Naive thymus-derived CD8-positive, alpha-beta T cell (primary cell): ENCODE results near the gene ZFP62. TPM values are rescaled to one million over a fixed set of nuclear protein-coding genes. Genes with fewer than 3 reads are reported as not detected.
A peak's percentile ranks its signal among the peaks of the same experiment; 100 is the strongest.
"Not testable (repeated sequence)": the region's sequence is repeated elsewhere in the genome, so short reads cannot be mapped to it uniquely, and the experiment has no call there.

Experiments used
- ATAC-seq, 2 donors: fragments of 150-1000 bp; cut with Tn5 transposase in 1 of 2; sonication (Bioruptor Pico), chemical (Tn5 transposase) in 1 of 2; 1 replicate in 1 of 2; 2 replicates in 1 of 2; pipeline ENCODE4 v1.10.0; 2021; ENCODE audit warnings: mild to moderate bottlenecking in 2 of 2, moderate library complexity in 2 of 2
- POLR2A ChIA-PET: fragments of 350-600 bp; sonication (Branson Sonifier 250); formaldehyde crosslinking; loops from one replicate; lab custom pipeline; 2021; ENCODE audit warnings: antibody characterized with exemption; lab: Charles Lee
- DNase-seq, 10 donors: peaks; one replicate each; pipeline versions ENCODE4 v3.0.0 to v3.0.0-alpha.2; 2020 to 2022
- H3K27ac Mint-ChIP-seq, 10 donors: one replicate each; pipeline ENCODE4 v1.8.0; 2020 to 2022; ENCODE audit warnings: mild to moderate bottlenecking in 10 of 10, mixed read lengths in 10 of 10, moderate library complexity in 4 of 10, inconsistent platforms in 1 of 10
- H3K27me3 Mint-ChIP-seq, 5 donors: one replicate each; pipeline ENCODE4 v1.8.0; 2021 to 2022; ENCODE audit warnings: mixed read lengths in 5 of 5
- H3K36me3 Mint-ChIP-seq, 3 donors: one replicate each; pipeline ENCODE4 v1.8.0; 2020 to 2022; ENCODE audit warnings: mixed read lengths in 3 of 3, mild to moderate bottlenecking in 2 of 3, inconsistent platforms in 1 of 3
- H3K4me1 Mint-ChIP-seq, 4 donors: one replicate each; pipeline ENCODE4 v1.8.0; 2021 to 2022; ENCODE audit warnings: mixed read lengths in 4 of 4
- H3K4me3 Mint-ChIP-seq, 10 donors: one replicate each; pipeline ENCODE4 v1.8.0; 2020 to 2022; ENCODE audit warnings: mild to moderate bottlenecking in 10 of 10, mixed read lengths in 10 of 10, moderate library complexity in 6 of 10, inconsistent platforms in 1 of 10
- H3K9me3 Mint-ChIP-seq, 9 donors: one replicate each; pipeline ENCODE4 v1.8.0; 2020 to 2022; ENCODE audit warnings: mixed read lengths in 9 of 9, mild to moderate bottlenecking in 3 of 9, inconsistent platforms in 1 of 9, moderate library complexity in 1 of 9
- polyA plus RNA-seq, 3 donors: library from polyadenylated mRNA; unstranded; fragments of 300-500 nt; fragmentation: Illumina TruSeq; gene quantifications; one replicate each; pipeline ENCODE4 v1.2.3, GENCODE V29; 2021
- total RNA-seq, 8 experiments: library from RNA in 2 of 8; stranded (reverse) in 2 of 8; gene quantifications; one replicate each; pipeline ENCODE4 v1.2.3 and lab custom pipeline; 2021 to 2026

ZFP62 gene
- total RNA-seq: 10 to 100 TPM; 66.5 to 74.4 TPM
- polyA plus RNA-seq: 10 to 100 TPM; 20.0 to 26.0 (median 25.7) TPM
- total RNA-seq (lab: John Stamatoyannopoulos, UW): 27.1 to 82.7 (median 46.1) reads per million in 6 experiments

- ATAC-seq (peak; percentile 80), DNase-seq (peak; percentile 75 to 91 (median 86))
- Mint-ChIP-seq H3K27ac (peak within 1 kb of the TSS; percentile 87 to 97 (median 96)), H3K27me3 (peaks cover 0 to 2% (median 0%) of the 10 kb centered on the region in 5 donors), H3K9me3 (no peaks in the 10 kb centered on the region), H3K4me3 (peak within 1 kb of the TSS; percentile 83 to 95 (median 91)), H3K36me3 (peaks cover under 1 to 28% (median 1%) of the 10 kb centered on the region in 3 donors), H3K4me1 (peaks cover 18 to 32% (median 21%) of the 10 kb centered on the region in 4 donors)
- POLR2A ChIA-PET: interaction anchor here (0.6 to 8.3 kb wide), 18 partner anchors 10 to 770 kb away, joined by 3 to 124 read pairs (median 5); partner anchors contain the start of genes MGAT1 and TRIM41
These were observed at the start of gene ZFP62 for GRCh38 chr5:180860887-180861822. TSS of gene ZFP62 (minus strand) at chr5:180861276. CDS start at chr5:180861219, 57 bp downstream.

GRCh38 chr5:180910735-180911134 lies 49.7 kb upstream of the ZFP62 start:
- no peak for DNase-seq

GRCh38 chr5:180910182-180910581 lies 49.1 kb upstream of the ZFP62 start:
- H3K36me3 Mint-ChIP-seq: no peaks in the 10 kb centered on the region
- no peak overlapping the region for H3K27ac Mint-ChIP-seq
- H3K4me3 Mint-ChIP-seq: no peak overlapping the region
- peaks cover 0 to 2% (median 0%) of the 10 kb centered on the region in 9 donors for H3K9me3 Mint-ChIP-seq
- no peak for DNase-seq
- H3K27me3 Mint-ChIP-seq: peaks cover 11 to 38% (median 27%) of the 10 kb centered on the region in 5 donors
- H3K4me1 Mint-ChIP-seq: peaks cover 0 to 2% (median 0%) of the 10 kb centered on the region in 4 donors
- POLR2A ChIA-PET: interaction anchor here (0.6 kb wide), 1 partner anchor 248 kb away, joined by 4 read pairs; no protein-coding TSS in a partner anchor
- ATAC-seq: no peak

More at GRCh38 chr5:180910735-180911134, 49.7 kb upstream of the ZFP62 start:
- POLR2A ChIA-PET: no interaction called here
- no peak overlapping the region for H3K27ac Mint-ChIP-seq
- no peaks in the 10 kb centered on the region for H3K36me3 Mint-ChIP-seq
- H3K27me3 Mint-ChIP-seq: peaks cover 11 to 38% (median 27%) of the 10 kb centered on the region in 5 donors
- H3K4me1 Mint-ChIP-seq: peaks cover 0 to 2% (median 0%) of the 10 kb centered on the region in 4 donors
- H3K9me3 Mint-ChIP-seq: peaks cover 0 to 2% (median 0%) of the 10 kb centered on the region in 9 donors
- no peak for ATAC-seq
- H3K4me3 Mint-ChIP-seq: no peak overlapping the region

- Mint-ChIP-seq H3K36me3 (no peaks in the 10 kb centered on the region), H3K9me3 (peaks cover 0 to 2% (median 0%) of the 10 kb centered on the region in 9 donors), H3K27me3 (peaks cover 11 to 38% (median 27%) of the 10 kb centered on the region in 5 donors), H3K4me1 (peaks cover 0 to 2% (median 0%) of the 10 kb centered on the region in 4 donors), H3K27ac (no peak overlapping the region), H3K4me3 (no peak overlapping the region)
- POLR2A ChIA-PET: interaction anchor here (0.6 kb wide), 1 partner anchor 248 kb away, joined by 4 read pairs; no protein-coding TSS in a partner anchor
- no peak for DNase-seq
- no peak for ATAC-seq
These were observed 48.7 kb upstream of the ZFP62 start for GRCh38 chr5:180909782-180910181.

- peak overlapping the region in 1 of 10 donors; percentile 55 for H3K27ac Mint-ChIP-seq
- POLR2A ChIA-PET: no interaction called here
- peak in 1 of 10 donors; percentile 0 for DNase-seq
- peaks cover 11 to 38% (median 27%) of the 10 kb centered on the region in 5 donors for H3K27me3 Mint-ChIP-seq
- H3K4me3 Mint-ChIP-seq: no peak overlapping the region
- H3K4me1 Mint-ChIP-seq: peaks cover 0 to 2% (median 0%) of the 10 kb centered on the region in 4 donors
- no peaks in the 10 kb centered on the region for H3K36me3 Mint-ChIP-seq
- peaks cover 0 to 2% (median 0%) of the 10 kb centered on the region in 9 donors for H3K9me3 Mint-ChIP-seq
- ATAC-seq: no peak
These were observed 48.1 kb upstream of the ZFP62 start for GRCh38 chr5:180908998-180909731.

- no peak overlapping the region for H3K27ac Mint-ChIP-seq
- H3K4me3 Mint-ChIP-seq: no peak overlapping the region
- ATAC-seq: no peak
- DNase-seq: no peak
- peaks cover 0 to 2% (median 0%) of the 10 kb centered on the region in 9 donors for H3K9me3 Mint-ChIP-seq
- H3K4me1 Mint-ChIP-seq: peaks cover 0 to 2% (median 0%) of the 10 kb centered on the region in 4 donors
- H3K27me3 Mint-ChIP-seq: peaks cover 11 to 38% (median 27%) of the 10 kb centered on the region in 5 donors
- POLR2A ChIA-PET: no interaction called here
- H3K36me3 Mint-ChIP-seq: no peaks in the 10 kb centered on the region
These were observed 47.3 kb upstream of the ZFP62 start for GRCh38 chr5:180908400-180908799.

- H3K4me1 Mint-ChIP-seq: no peaks in the 10 kb centered on the region
- no peak for ATAC-seq
- H3K9me3 Mint-ChIP-seq: peaks cover 0 to 5% (median 0%) of the 10 kb centered on the region in 9 donors
- POLR2A ChIA-PET: no interaction called here
- H3K27ac Mint-ChIP-seq: no peak overlapping the region
- no peaks in the 10 kb centered on the region for H3K36me3 Mint-ChIP-seq
- no peak for DNase-seq
- peaks cover 0 to 3% (median 2%) of the 10 kb centered on the region in 5 donors for H3K27me3 Mint-ChIP-seq
- no peak overlapping the region for H3K4me3 Mint-ChIP-seq
These were observed 40.4 kb upstream of the ZFP62 start for GRCh38 chr5:180901319-180902009.

- DNase-seq (no peak), ATAC-seq (no peak)
- Mint-ChIP-seq H3K4me3 (no peak overlapping the region), H3K9me3 (peaks cover 0 to 6% (median 0%) of the 10 kb centered on the region in 9 donors), H3K36me3 (no peaks in the 10 kb centered on the region), H3K4me1 (no peaks in the 10 kb centered on the region), H3K27me3 (no peaks in the 10 kb centered on the region), H3K27ac (no peak overlapping the region)
- POLR2A ChIA-PET: no interaction called here
These were observed 39.1 kb upstream of the ZFP62 start for GRCh38 chr5:180900178-180900577.

- no peaks in the 10 kb centered on the region for H3K36me3 Mint-ChIP-seq
- H3K27ac Mint-ChIP-seq: no peak within 1 kb of the TSS
- H3K9me3 Mint-ChIP-seq: peaks cover 0 to 9% (median 0%) of the 10 kb centered on the region in 9 donors
- H3K27me3 Mint-ChIP-seq: no peaks in the 10 kb centered on the region
- DNase-seq (no peak), ATAC-seq (no peak)
- POLR2A ChIA-PET: no interaction called here
- H3K4me3 Mint-ChIP-seq: no peak within 1 kb of the TSS
- no peaks in the 10 kb centered on the region for H3K4me1 Mint-ChIP-seq
These were observed 37.7 kb upstream of the ZFP62 start, which contains the start of gene BTNL8 for GRCh38 chr5:180898621-180899246. TSS of gene BTNL8 (plus strand) at chr5:180899159. CDS start at chr5:180899311, 152 bp downstream.

- ATAC-seq, POLR2A ChIA-PET, H3K4me3 Mint-ChIP-seq, DNase-seq, H3K27ac Mint-ChIP-seq, H3K4me1 Mint-ChIP-seq: not testable (repeated sequence)
- peaks cover 2 to 17% (median 6%) of the 10 kb centered on the region in 3 donors for H3K36me3 Mint-ChIP-seq
- H3K9me3 Mint-ChIP-seq: peaks cover 0 to 16% (median 2%) of the 10 kb centered on the region in 9 donors
- peaks cover 7 to 23% (median 20%) of the 10 kb centered on the region in 5 donors for H3K27me3 Mint-ChIP-seq
These were observed 34.3 kb upstream of the ZFP62 start for GRCh38 chr5:180895330-180895729.

- Mint-ChIP-seq H3K4me3 (no peak overlapping the region), H3K36me3 (peaks cover 2 to 28% (median 9%) of the 10 kb centered on the region in 3 donors), H3K27me3 (peaks cover 15 to 55% (median 44%) of the 10 kb centered on the region in 5 donors), H3K9me3 (peaks cover 0 to 12% (median 2%) of the 10 kb centered on the region in 9 donors), H3K4me1 (no peaks in the 10 kb centered on the region), H3K27ac (no peak overlapping the region)
- DNase-seq: no peak
- POLR2A ChIA-PET: no interaction called here
- no peak for ATAC-seq
These were observed 28.3 kb upstream of the ZFP62 start for GRCh38 chr5:180889381-180889780.
